SK-N-SH treated with all-trans-retinoic acid at 6 μM for 48 hours (cell line): ENCODE measurements around the gene POU3F1.

ENCODE experiments used
- ATAC-seq: fragments of 200-7000 bp; cut with Tn5 transposase; 3 replicates; pipeline ENCODE4 v1.9.1; 2020; ENCODE audit warnings: mild to moderate bottlenecking, moderate library complexity
- ARNTL ChIP-seq: fragments of 450-650 bp; formaldehyde crosslinking; IDR thresholded peaks from 2 replicates; pipeline ENCODE4 v1.5.0; 2020; ENCODE audit warnings: low read depth, mild to moderate bottlenecking, moderate library complexity, borderline replicate concordance
- CREB5 ChIP-seq: fragments of 250-450 bp; sonication (Bioruptor Pico); IDR thresholded peaks from 2 replicates; pipeline ENCODE4 v1.5.1; 2020; ENCODE audit warnings: low read depth, mild to moderate bottlenecking, moderate library complexity
- CSDC2 ChIP-seq: fragments of 250-450 bp; sonication (Bioruptor Pico); IDR thresholded peaks from 2 replicates; pipeline ENCODE4 v1.5.0; 2020; ENCODE audit warnings: mild to moderate bottlenecking, moderate library complexity
- ESRRG ChIP-seq: fragments of 250-450 bp; sonication (Bioruptor Pico); IDR thresholded peaks from 2 replicates; pipeline ENCODE4 v1.6.1; 2021; ENCODE audit warnings: mild to moderate bottlenecking
- GLIS3 ChIP-seq: fragments of 250-450 bp; sonication (Bioruptor Pico); IDR thresholded peaks from 2 replicates; pipeline ENCODE4 v1.5.0; 2020; ENCODE audit warnings: mild to moderate bottlenecking, moderate library complexity
- ISL1 ChIP-seq: fragments of 250-450 bp; sonication (Bioruptor Pico); IDR thresholded peaks from 2 replicates; pipeline ENCODE4 v2.1.2; 2022; ENCODE audit warnings: mild to moderate bottlenecking, moderate library complexity
- OSR1 ChIP-seq: fragments of 250-450 bp; sonication (Bioruptor Pico); IDR thresholded peaks from 2 replicates; pipeline ENCODE4 v1.8.0; 2022; ENCODE audit warnings: moderate library complexity, mild to moderate bottlenecking, inconsistent platforms
- PATZ1 ChIP-seq: fragments of 250-450 bp; sonication (Bioruptor Pico); IDR thresholded peaks from 2 replicates; pipeline ENCODE4 v1.8.0; 2020; ENCODE audit warnings: mild to moderate bottlenecking, moderate library complexity, borderline replicate concordance
- POU6F1 ChIP-seq: fragments of 250-450 bp; sonication (Bioruptor Pico); IDR thresholded peaks from 2 replicates; pipeline ENCODE4 v1.8.0; 2021; ENCODE audit warnings: low read depth, mild to moderate bottlenecking, moderate library complexity, borderline replicate concordance
- PPARA ChIP-seq: fragments of 250-450 bp; sonication (Bioruptor Pico); IDR thresholded peaks from 2 replicates; pipeline ENCODE4 v1.5.0; 2020; ENCODE audit warnings: mild to moderate bottlenecking, borderline replicate concordance
- RARB ChIP-seq: fragments of 250-450 bp; sonication (Bioruptor Pico); IDR thresholded peaks from 2 replicates; pipeline ENCODE4 v1.8.0; 2021; ENCODE audit warnings: mild to moderate bottlenecking, moderate library complexity
- SNAI2 ChIP-seq: fragments of 250-450 bp; sonication (Bioruptor Pico); IDR thresholded peaks from 2 replicates; pipeline ENCODE4 v1.5.0; 2020; ENCODE audit warnings: mild to moderate bottlenecking, moderate library complexity
- TCF4 ChIP-seq: fragments of 250-450 bp; sonication (Bioruptor Pico); IDR thresholded peaks from 2 replicates; pipeline ENCODE4 v1.8.0; 2021; ENCODE audit warnings: mild to moderate bottlenecking, moderate library complexity, borderline replicate concordance
- TOX ChIP-seq: fragments of 250-450 bp; sonication (Bioruptor Pico); IDR thresholded peaks from 2 replicates; pipeline ENCODE4 v1.8.0; 2021; ENCODE audit warnings: mild to moderate bottlenecking, moderate library complexity, borderline replicate concordance
- ZC3H10 ChIP-seq: fragments of 250-450 bp; sonication (Bioruptor Pico); IDR thresholded peaks from 2 replicates; pipeline ENCODE4 v1.5.1; 2021; ENCODE audit warnings: mild to moderate bottlenecking, moderate library complexity
- ZFP30 ChIP-seq: fragments of 450-650 bp; formaldehyde crosslinking; IDR thresholded peaks from 2 replicates; pipeline ENCODE4 v1.5.0; 2022; ENCODE audit warnings: mild to moderate bottlenecking, moderate library complexity
- ZNF70 ChIP-seq: fragments of 450-650 bp; formaldehyde crosslinking; IDR thresholded peaks from 2 replicates; pipeline ENCODE4 v1.5.0; 2020; ENCODE audit warnings: mild to moderate bottlenecking, moderate library complexity
- ZNF8 ChIP-seq: fragments of 450-650 bp; formaldehyde crosslinking; IDR thresholded peaks from 2 replicates; pipeline ENCODE4 v1.5.0; 2020; ENCODE audit warnings: mild to moderate bottlenecking, moderate library complexity
- TF ChIP-seq, protein P1 (sequence below): fragments of 250-450 bp; sonication (Bioruptor Pico); IDR thresholded peaks from 2 replicates; pipeline ENCODE4 v1.5.0; 2020; ENCODE audit warnings: mild to moderate bottlenecking, moderate library complexity
- TF ChIP-seq, protein P2 (sequence below): fragments of 250-450 bp; sonication (Bioruptor Pico); IDR thresholded peaks from 2 replicates; pipeline ENCODE4 v1.5.1; 2021; ENCODE audit warnings: mild to moderate bottlenecking, moderate library complexity

Gene POU3F1

DNA sequence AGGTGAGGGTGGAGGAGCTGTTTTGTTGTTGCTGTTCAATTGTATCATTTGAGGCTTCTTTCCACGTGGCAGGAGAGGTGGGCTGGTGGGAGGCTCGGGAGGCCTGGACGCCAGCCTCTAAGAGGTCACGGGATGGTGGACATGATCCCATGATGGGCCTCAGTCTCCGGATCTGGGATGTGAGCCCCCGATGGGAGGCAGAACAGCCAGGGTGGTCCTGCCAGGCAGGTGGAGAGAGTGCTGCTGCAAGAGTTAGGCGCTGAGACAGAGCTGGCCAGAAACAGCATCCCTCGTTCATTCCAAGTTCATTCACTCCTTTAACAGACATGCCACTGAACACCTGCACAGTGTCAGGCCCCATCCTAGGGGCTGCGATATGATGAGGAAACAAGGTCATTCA, 41.1 kb upstream of the POU3F1 start:
- TF ChIP-seq GLIS3 (no peak), RARB (CRISPR knock-in tag) (no peak), ZFP30 (CRISPR knock-in tag) (no peak), ESRRG (CRISPR knock-in tag) (no peak), PPARA (CRISPR knock-in tag) (no peak), PATZ1 (CRISPR knock-in tag) (no peak), TOX (CRISPR knock-in tag) (no peak), CREB5 (no peak)
- TF ChIP-seq, protein P1, sequence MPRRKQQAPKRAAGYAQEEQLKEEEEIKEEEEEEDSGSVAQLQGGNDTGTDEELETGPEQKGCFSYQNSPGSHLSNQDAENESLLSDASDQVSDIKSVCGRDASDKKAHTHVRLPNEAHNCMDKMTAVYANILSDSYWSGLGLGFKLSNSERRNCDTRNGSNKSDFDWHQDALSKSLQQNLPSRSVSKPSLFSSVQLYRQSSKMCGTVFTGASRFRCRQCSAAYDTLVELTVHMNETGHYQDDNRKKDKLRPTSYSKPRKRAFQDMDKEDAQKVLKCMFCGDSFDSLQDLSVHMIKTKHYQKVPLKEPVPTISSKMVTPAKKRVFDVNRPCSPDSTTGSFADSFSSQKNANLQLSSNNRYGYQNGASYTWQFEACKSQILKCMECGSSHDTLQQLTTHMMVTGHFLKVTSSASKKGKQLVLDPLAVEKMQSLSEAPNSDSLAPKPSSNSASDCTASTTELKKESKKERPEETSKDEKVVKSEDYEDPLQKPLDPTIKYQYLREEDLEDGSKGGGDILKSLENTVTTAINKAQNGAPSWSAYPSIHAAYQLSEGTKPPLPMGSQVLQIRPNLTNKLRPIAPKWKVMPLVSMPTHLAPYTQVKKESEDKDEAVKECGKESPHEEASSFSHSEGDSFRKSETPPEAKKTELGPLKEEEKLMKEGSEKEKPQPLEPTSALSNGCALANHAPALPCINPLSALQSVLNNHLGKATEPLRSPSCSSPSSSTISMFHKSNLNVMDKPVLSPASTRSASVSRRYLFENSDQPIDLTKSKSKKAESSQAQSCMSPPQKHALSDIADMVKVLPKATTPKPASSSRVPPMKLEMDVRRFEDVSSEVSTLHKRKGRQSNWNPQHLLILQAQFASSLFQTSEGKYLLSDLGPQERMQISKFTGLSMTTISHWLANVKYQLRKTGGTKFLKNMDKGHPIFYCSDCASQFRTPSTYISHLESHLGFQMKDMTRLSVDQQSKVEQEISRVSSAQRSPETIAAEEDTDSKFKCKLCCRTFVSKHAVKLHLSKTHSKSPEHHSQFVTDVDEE (CRISPR knock-in tag), result no peak
- no peak for ATAC-seq

- ATAC-seq, result no peak
- no peak for TF ChIP-seq CSDC2 (CRISPR knock-in tag)
- no peak for TF ChIP-seq CREB5
- no peak for TF ChIP-seq ZFP30 (CRISPR knock-in tag)
- TF ChIP-seq ESRRG (CRISPR knock-in tag), result no peak
- TF ChIP-seq PATZ1 (CRISPR knock-in tag), result no peak
- TF ChIP-seq, protein P2, sequence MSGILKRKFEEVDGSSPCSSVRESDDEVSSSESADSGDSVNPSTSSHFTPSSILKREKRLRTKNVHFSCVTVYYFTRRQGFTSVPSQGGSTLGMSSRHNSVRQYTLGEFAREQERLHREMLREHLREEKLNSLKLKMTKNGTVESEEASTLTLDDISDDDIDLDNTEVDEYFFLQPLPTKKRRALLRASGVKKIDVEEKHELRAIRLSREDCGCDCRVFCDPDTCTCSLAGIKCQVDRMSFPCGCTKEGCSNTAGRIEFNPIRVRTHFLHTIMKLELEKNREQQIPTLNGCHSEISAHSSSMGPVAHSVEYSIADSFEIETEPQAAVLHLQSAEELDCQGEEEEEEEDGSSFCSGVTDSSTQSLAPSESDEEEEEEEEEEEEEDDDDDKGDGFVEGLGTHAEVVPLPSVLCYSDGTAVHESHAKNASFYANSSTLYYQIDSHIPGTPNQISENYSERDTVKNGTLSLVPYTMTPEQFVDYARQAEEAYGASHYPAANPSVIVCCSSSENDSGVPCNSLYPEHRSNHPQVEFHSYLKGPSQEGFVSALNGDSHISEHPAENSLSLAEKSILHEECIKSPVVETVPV, result no peak
- TF ChIP-seq SNAI2 (CRISPR knock-in tag), result no peak
- no peak for TF ChIP-seq PPARA (CRISPR knock-in tag)
- no peak for TF ChIP-seq ISL1 (CRISPR knock-in tag)
- no peak for TF ChIP-seq ARNTL (CRISPR knock-in tag)
- TF ChIP-seq ZNF8 (CRISPR knock-in tag), result no peak
- no peak for TF ChIP-seq GLIS3
- TF ChIP-seq POU6F1, result no peak
- no peak for TF ChIP-seq ZNF70
- TF ChIP-seq TCF4, result no peak
- no peak for TF ChIP-seq OSR1 (CRISPR knock-in tag)
- no peak for TF ChIP-seq ZC3H10 (CRISPR knock-in tag)
- TF ChIP-seq, protein P1 (CRISPR knock-in tag), result no peak
- TF ChIP-seq, all 23 proteins: peak for 0
Observed at GRCh38 chr1:38085666-38086330, 39.2 kb upstream of the POU3F1 start.
